ENCODE results near the gene PARD3B. TPM values are rescaled to one million over a fixed set of nuclear protein-coding genes. Genes with fewer than 3 reads are reported as not detected.

Gene PARD3B
- total and polyA plus RNA-seq, 12 donors, result 0.46 to 12.4 (median 8.3) TPM

DNA sequence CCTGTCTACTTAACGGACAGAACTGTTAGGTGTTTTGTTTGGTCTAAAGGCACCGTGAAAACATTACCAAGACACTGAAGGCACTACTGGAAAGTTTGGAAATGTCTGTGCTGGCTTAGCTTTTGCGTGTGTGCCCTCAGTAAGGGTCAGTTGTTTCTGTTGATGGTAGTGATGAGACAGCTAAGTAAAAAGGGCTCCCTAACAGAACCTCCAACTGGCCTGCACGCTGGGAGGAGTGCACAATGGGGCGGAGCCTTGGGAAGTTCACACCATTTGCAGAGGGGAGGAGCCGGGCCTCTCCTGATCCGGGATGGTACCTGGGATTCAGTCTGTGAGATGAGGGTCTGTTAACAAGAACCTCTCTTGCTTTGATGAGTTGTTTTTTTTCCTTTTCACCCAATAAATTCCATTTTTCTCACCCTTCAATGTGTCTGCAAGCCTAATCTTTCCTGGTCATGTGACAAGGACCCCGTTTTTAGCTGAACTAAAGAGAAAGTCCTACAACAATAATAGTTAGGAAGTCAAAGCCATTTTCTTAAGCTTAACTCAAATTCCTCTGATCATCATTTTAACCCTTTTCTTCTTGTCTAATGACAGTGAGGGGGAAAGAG lies 368.7 kb downstream of the PARD3B start:
- Histone ChIP-seq H3K27ac (no peak overlapping the region), H3K9me3 (no peaks in the 10 kb centered on the region), H3K4me1 (no peaks in the 10 kb centered on the region), H3K4me3 (no peak overlapping the region), H3K27me3 (no peaks in the 10 kb centered on the region), H3K36me3 (no peaks in the 10 kb centered on the region)
- DNase-seq, result no peak
- no peak for ATAC-seq
- 96 to 97% methylated on average over 8 of the region's 8 CpGs for WGBS, 2 donors
- intact Hi-C loops (cut with DNase I), result no loop called here
- TF ChIP-seq, protein P1, sequence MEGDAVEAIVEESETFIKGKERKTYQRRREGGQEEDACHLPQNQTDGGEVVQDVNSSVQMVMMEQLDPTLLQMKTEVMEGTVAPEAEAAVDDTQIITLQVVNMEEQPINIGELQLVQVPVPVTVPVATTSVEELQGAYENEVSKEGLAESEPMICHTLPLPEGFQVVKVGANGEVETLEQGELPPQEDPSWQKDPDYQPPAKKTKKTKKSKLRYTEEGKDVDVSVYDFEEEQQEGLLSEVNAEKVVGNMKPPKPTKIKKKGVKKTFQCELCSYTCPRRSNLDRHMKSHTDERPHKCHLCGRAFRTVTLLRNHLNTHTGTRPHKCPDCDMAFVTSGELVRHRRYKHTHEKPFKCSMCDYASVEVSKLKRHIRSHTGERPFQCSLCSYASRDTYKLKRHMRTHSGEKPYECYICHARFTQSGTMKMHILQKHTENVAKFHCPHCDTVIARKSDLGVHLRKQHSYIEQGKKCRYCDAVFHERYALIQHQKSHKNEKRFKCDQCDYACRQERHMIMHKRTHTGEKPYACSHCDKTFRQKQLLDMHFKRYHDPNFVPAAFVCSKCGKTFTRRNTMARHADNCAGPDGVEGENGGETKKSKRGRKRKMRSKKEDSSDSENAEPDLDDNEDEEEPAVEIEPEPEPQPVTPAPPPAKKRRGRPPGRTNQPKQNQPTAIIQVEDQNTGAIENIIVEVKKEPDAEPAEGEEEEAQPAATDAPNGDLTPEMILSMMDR (IDR thresholded peaks at IDR 0.05), result no peak

GRCh38 chr2:204914708-204915107 lies 369.4 kb downstream of the PARD3B start:
- Histone ChIP-seq H3K27me3 (no peaks in the 10 kb centered on the region), H3K4me3 (no peak overlapping the region), H3K27ac (no peak overlapping the region), H3K9me3 (no peaks in the 10 kb centered on the region), H3K36me3 (no peaks in the 10 kb centered on the region), H3K4me1 (no peaks in the 10 kb centered on the region)
- 94 to 96% methylated on average over 9 of the region's 9 CpGs for WGBS, 2 donors
- DNase-seq (no peak), ATAC-seq (no peak)
- intact Hi-C loops (cut with DNase I), result no loop called here
- TF ChIP-seq, protein P1 (IDR thresholded peaks at IDR 0.05), result no peak

GRCh38 chr2:204917089-204917701 lies 371.9 kb downstream of the PARD3B start:
- H3K36me3 ChIP-seq, result no peaks in the 10 kb centered on the region
- no peak overlapping the region for H3K27ac ChIP-seq
- TF ChIP-seq, protein P1 (IDR thresholded peaks at IDR 0.05), result no peak
- H3K27me3 ChIP-seq, result no peaks in the 10 kb centered on the region
- no peak overlapping the region for H3K4me3 ChIP-seq
- intact Hi-C loops (cut with DNase I), result no loop called here
- DNase-seq (no peak), ATAC-seq (no peak)
- no peaks in the 10 kb centered on the region for H3K9me3 ChIP-seq
- 88 to 90% methylated on average over 2 of the region's 2 CpGs for WGBS, 2 donors
- no peaks in the 10 kb centered on the region for H3K4me1 ChIP-seq

- no peaks in the 10 kb centered on the region for H3K36me3 ChIP-seq
- whole genome bisulfite sequencing, 2 donors, result 88 to 90% methylated on average over 2 of the region's 2 CpGs
- no peaks in the 10 kb centered on the region for H3K27me3 ChIP-seq
- TF ChIP-seq, protein P1 (IDR thresholded peaks at IDR 0.05), result no peak
- H3K9me3 ChIP-seq, result no peaks in the 10 kb centered on the region
- no peak overlapping the region for H3K4me3 ChIP-seq
- intact Hi-C loops (cut with DNase I), result no loop called here
- ATAC-seq (no peak), DNase-seq (no peak)
- no peak overlapping the region for H3K27ac ChIP-seq
- no peaks in the 10 kb centered on the region for H3K4me1 ChIP-seq
These were observed 375.5 kb downstream of the PARD3B start for GRCh38 chr2:204920776-204921175.

All from heart right ventricle (tissue), 16 donors.